WTC11 (cell line): Measurements from ENCODE around the gene UMAD1. TPM values are rescaled to one million over a fixed set of nuclear protein-coding genes. Genes with fewer than 3 reads are reported as not detected.
A peak's percentile ranks its signal among the peaks of the same experiment; 100 is the strongest.

Source experiments
- ATAC-seq: fragments of 200-7000 bp; cut with Tn5 transposase; 2 replicates; pipeline ENCODE4 v1.10.0; 2021; ENCODE audit warnings: mild to moderate bottlenecking, moderate library complexity
- Bru-seq: library from RNA; stranded (reverse); fragments of 400-500 nt; gene quantifications from one replicate; lab custom pipeline; 2021; lab: Mats Ljungman, UMichigan
- CTCF ChIA-PET: fragments of 300-600 bp; sonication (Branson Sonifier 250); formaldehyde crosslinking; loops from one replicate; lab custom pipeline; 2021; ENCODE audit warnings: antibody characterized with exemption; lab: Charles Lee
- POLR2A ChIA-PET: fragments of 350-600 bp; sonication (Branson Sonifier 250); formaldehyde crosslinking; loops from one replicate; lab custom pipeline; 2021; ENCODE audit warnings: antibody characterized with exemption; lab: Charles Lee
- DNase-seq: peaks from one replicate; pipeline ENCODE4 v3.0.0; 2021; ENCODE audit warnings: low spot score
- H3K27ac Mint-ChIP-seq: 2 replicates; pipeline ENCODE4 v1.8.0; 2021; ENCODE audit warnings: mixed read lengths
- H3K27me3 Mint-ChIP-seq: 2 replicates; pipeline ENCODE4 v1.8.0; 2021; ENCODE audit warnings: low read depth, mild to moderate bottlenecking, moderate library complexity, mixed read lengths
- H3K36me3 Mint-ChIP-seq: 2 replicates; pipeline ENCODE4 v1.8.0; 2021; ENCODE audit warnings: mixed read lengths
- H3K4me1 Mint-ChIP-seq: 2 replicates; pipeline ENCODE4 v1.8.0; 2022; ENCODE audit warnings: mixed read lengths
- H3K4me3 Mint-ChIP-seq: 2 replicates; pipeline ENCODE4 v1.8.0; 2021; ENCODE audit warnings: mild to moderate bottlenecking, moderate library complexity, mixed read lengths
- H3K9me3 Mint-ChIP-seq: 2 replicates; pipeline ENCODE4 v1.8.0; 2021; ENCODE audit warnings: mixed read lengths
- AFF4 ChIP-seq: sonication (generic); formaldehyde crosslinking; IDR thresholded peaks from 2 replicates; pipeline ENCODE4 v1.8.1; 2023; ENCODE audit warnings: mild to moderate bottlenecking, missing genetic modification reagents, borderline replicate concordance
- ERG ChIP-seq: fragments of 250-450 bp; sonication (Bioruptor Pico); IDR thresholded peaks from 2 replicates; pipeline ENCODE4 v1.8.0; 2021; ENCODE audit warnings: mild to moderate bottlenecking
- ESRRA ChIP-seq: sonication (generic); formaldehyde crosslinking; IDR thresholded peaks from 2 replicates; pipeline ENCODE4 v1.8.1; 2022; ENCODE audit warnings: mild to moderate bottlenecking, missing genetic modification reagents, borderline replicate concordance
- HMGA2 ChIP-seq: fragments of 250-450 bp; sonication (Bioruptor Pico); IDR thresholded peaks from 2 replicates; pipeline ENCODE4 v1.4.0; 2021; ENCODE audit warnings: mild to moderate bottlenecking, moderate library complexity
- SMAD4 ChIP-seq: sonication (generic); formaldehyde crosslinking; IDR thresholded peaks from 2 replicates; pipeline ENCODE4 v1.8.0; 2022; ENCODE audit warnings: mild to moderate bottlenecking, missing genetic modification reagents
- ZBTB21 ChIP-seq: sonication (generic); formaldehyde crosslinking; IDR thresholded peaks from 2 replicates; pipeline ENCODE4 v1.8.1; 2023; ENCODE audit warnings: mild to moderate bottlenecking, missing genetic modification reagents, borderline replicate concordance
- ZBTB43 ChIP-seq: sonication (generic); formaldehyde crosslinking; IDR thresholded peaks from 2 replicates; pipeline ENCODE4 v1.8.1; 2023; ENCODE audit warnings: mild to moderate bottlenecking, missing genetic modification reagents
- ZMAT4 ChIP-seq: fragments of 250-450 bp; sonication (Bioruptor Pico); IDR thresholded peaks from 2 replicates; pipeline ENCODE4 v1.9.0; 2021; ENCODE audit warnings: mild to moderate bottlenecking
- ZNF219 ChIP-seq: sonication (generic); formaldehyde crosslinking; IDR thresholded peaks from 2 replicates; pipeline ENCODE4 v1.8.0; 2023; ENCODE audit warnings: missing genetic modification reagents, mild to moderate bottlenecking, borderline replicate concordance
- ZNF317 ChIP-seq: sonication (generic); formaldehyde crosslinking; IDR thresholded peaks from 2 replicates; pipeline ENCODE4 v1.8.1; 2023; ENCODE audit warnings: low read depth, mild to moderate bottlenecking, moderate library complexity, missing genetic modification reagents, borderline replicate concordance
- ZNF396 ChIP-seq: fragments of 250-450 bp; sonication (Bioruptor Pico); IDR thresholded peaks from 2 replicates; pipeline ENCODE4 v1.8.0; 2021; ENCODE audit warnings: mild to moderate bottlenecking, moderate library complexity, borderline replicate concordance
- ZNF532 ChIP-seq: fragments of 250-450 bp; sonication (Bioruptor Pico); IDR thresholded peaks from 2 replicates; pipeline ENCODE4 v1.9.0; 2021; ENCODE audit warnings: mild to moderate bottlenecking, borderline replicate concordance
- ZNF671 ChIP-seq: fragments of 250-450 bp; sonication (Bioruptor Pico); IDR thresholded peaks from 2 replicates; pipeline ENCODE4 v1.8.0; 2021; ENCODE audit warnings: mild to moderate bottlenecking
- long read RNA-seq, 3 experiments: library from RNA in 1 of 3; library from capped mRNA in 1 of 3; library from polyadenylated mRNA in 1 of 3; unstranded in 2 of 3; stranded (forward) in 1 of 3; transcript quantifications; one replicate each; pipeline ENCODE4 v2.0.0, GENCODE V29; 2021
- total RNA-seq: library from RNA; stranded (reverse); gene quantifications from 3 replicates; pipeline ENCODE4 v1.2.3, GENCODE V29; 2021
- TF ChIP-seq, protein P1 (sequence below): sonication (generic); formaldehyde crosslinking; IDR thresholded peaks from 2 replicates; pipeline ENCODE4 v1.8.0; 2022; ENCODE audit warnings: missing genetic modification reagents
- TF ChIP-seq, protein P2 (sequence below): sonication (generic); formaldehyde crosslinking; IDR thresholded peaks from 2 replicates; pipeline ENCODE4 v1.8.0; 2022; ENCODE audit warnings: mild to moderate bottlenecking, missing genetic modification reagents
- TF ChIP-seq, protein P3 (sequence below): sonication (generic); formaldehyde crosslinking; conservative IDR thresholded peaks from 2 replicates; pipeline ENCODE4 v1.8.1; 2022; ENCODE audit warnings: mild to moderate bottlenecking, missing genetic modification reagents

The UMAD1 gene
- total RNA-seq, result 9.3 to 13.0 TPM (median 11.0 TPM) in 3 replicates
- percentile 67 among the genes with signal in this experiment for Bru-seq, nascent RNA
- long read RNA-seq, experiment 1, partial matches to known transcripts, result 8 of 56 reads
- long read RNA-seq, experiment 1, other reads (novel, unspliced or antisense), result 46 of 56 reads
- long read RNA-seq, experiment 2, partial matches to known transcripts, result 7 of 18 reads
- long read RNA-seq, experiment 2, other reads (novel, unspliced or antisense), result 9 of 18 reads
- long read RNA-seq, experiment 3, partial matches to known transcripts, result 4 of 25 reads
- long read RNA-seq, experiment 3, other reads (novel, unspliced or antisense), result 20 of 25 reads

DNA sequence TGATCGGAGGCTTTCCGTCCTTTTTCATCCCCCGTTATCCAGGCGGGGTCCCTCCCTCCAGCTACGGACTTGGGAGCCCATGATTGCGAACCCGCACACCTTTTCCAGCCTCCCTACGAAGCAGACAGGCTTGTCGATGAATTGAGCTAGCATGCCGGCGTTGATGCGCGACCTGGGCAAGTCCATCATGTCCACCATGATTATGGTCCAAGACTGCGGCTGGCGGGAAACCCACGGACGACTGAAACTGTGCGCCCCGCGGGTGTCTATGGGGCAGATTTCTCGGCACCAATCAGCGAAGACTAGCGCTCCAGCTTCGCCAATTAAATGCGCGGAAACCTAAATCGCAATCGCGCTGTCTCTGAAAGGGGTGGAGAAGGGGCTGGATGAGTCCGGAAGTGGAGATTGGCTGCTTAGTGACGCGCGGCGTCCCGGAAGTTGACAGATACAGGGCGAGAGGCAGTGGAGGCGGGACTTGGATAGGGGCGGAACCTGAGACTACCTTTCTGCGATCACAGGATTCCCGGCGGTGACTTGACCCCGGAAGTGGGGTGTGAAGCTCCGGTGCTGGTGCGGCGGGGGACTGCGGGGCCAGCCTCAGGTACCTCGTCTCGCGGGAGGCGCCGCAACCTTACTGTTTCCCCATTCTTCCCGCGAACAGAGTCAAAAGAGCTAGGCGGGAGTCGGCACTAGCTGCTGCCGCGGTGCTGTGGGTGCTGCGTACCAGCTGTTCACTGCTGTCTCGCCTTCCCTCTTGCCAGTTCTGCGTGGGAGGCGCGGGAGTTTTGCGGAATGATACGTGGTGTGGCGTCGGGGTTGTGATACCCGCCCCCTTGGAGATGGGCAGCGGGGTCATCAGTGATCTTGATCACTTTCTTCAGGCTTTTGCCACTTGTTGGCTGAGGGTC lies at the start of gene UMAD1:
Gene UMAD1, plus strand, starts transcription at position 532 of the 908 bp plus-strand sequence. CDS start 32,620 bp downstream, outside the sequence.
- peaks cover 13% of the 10 kb centered on the region for H3K36me3 Mint-ChIP-seq
- CTCF ChIA-PET, result interaction anchor here (0.5 to 1.8 kb wide), 9 partner anchors 10 to 656 kb away, joined by 3 to 7 read pairs (median 4); no protein-coding TSS in a partner anchor
- H3K4me3 Mint-ChIP-seq, result peak within 1 kb of the TSS; percentile 98
- TF ChIP-seq ESRRA (CRISPR knock-in tag) (no peak), ZNF671 (CRISPR knock-in tag) (no peak), ZNF396 (no peak), ZNF317 (no peak), ZBTB21 (no peak), ZNF532 (CRISPR knock-in tag) (no peak), ERG (no peak), HMGA2 (no peak), ZMAT4 (CRISPR knock-in tag) (no peak), ZNF219 (CRISPR knock-in tag) (no peak), AFF4 (CRISPR knock-in tag) (0 out of 2 replicates have a peak, but pooled peaks have one; percentile 35), SMAD4 (CRISPR knock-in tag) (no peak), ZBTB43 (peak; percentile 23; the same call in 1 of the 2 replicates)
- TF ChIP-seq, protein P1, sequence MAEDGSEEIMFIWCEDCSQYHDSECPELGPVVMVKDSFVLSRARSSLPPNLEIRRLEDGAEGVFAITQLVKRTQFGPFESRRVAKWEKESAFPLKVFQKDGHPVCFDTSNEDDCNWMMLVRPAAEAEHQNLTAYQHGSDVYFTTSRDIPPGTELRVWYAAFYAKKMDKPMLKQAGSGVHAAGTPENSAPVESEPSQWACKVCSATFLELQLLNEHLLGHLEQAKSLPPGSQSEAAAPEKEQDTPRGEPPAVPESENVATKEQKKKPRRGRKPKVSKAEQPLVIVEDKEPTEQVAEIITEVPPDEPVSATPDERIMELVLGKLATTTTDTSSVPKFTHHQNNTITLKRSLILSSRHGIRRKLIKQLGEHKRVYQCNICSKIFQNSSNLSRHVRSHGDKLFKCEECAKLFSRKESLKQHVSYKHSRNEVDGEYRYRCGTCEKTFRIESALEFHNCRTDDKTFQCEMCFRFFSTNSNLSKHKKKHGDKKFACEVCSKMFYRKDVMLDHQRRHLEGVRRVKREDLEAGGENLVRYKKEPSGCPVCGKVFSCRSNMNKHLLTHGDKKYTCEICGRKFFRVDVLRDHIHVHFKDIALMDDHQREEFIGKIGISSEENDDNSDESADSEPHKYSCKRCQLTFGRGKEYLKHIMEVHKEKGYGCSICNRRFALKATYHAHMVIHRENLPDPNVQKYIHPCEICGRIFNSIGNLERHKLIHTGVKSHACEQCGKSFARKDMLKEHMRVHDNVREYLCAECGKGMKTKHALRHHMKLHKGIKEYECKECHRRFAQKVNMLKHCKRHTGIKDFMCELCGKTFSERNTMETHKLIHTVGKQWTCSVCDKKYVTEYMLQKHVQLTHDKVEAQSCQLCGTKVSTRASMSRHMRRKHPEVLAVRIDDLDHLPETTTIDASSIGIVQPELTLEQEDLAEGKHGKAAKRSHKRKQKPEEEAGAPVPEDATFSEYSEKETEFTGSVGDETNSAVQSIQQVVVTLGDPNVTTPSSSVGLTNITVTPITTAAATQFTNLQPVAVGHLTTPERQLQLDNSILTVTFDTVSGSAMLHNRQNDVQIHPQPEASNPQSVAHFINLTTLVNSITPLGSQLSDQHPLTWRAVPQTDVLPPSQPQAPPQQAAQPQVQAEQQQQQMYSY, result no peak
- TF ChIP-seq, protein P2, sequence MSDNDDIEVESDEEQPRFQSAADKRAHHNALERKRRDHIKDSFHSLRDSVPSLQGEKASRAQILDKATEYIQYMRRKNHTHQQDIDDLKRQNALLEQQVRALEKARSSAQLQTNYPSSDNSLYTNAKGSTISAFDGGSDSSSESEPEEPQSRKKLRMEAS, result peak; percentile 47; the same call in 1 of the 2 replicates
- TF ChIP-seq, protein P3, sequence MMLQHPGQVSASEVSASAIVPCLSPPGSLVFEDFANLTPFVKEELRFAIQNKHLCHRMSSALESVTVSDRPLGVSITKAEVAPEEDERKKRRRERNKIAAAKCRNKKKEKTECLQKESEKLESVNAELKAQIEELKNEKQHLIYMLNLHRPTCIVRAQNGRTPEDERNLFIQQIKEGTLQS (CRISPR knock-in tag), result no peak

More for the DNA sequence above, at the start of gene UMAD1:
- H3K27me3 Mint-ChIP-seq, result no peaks in the 10 kb centered on the region
- peak; percentile 98 for ATAC-seq
- peaks cover under 1% of the 10 kb centered on the region; the same call in 1 of the 2 replicates for H3K9me3 Mint-ChIP-seq
- peak; percentile 98 for DNase-seq
- POLR2A ChIA-PET, result interaction anchor here (0.9 to 1.0 kb wide), 2 partner anchors 9 to 54 kb away, joined by 3 to 8 read pairs; no protein-coding TSS in a partner anchor
- H3K4me1 Mint-ChIP-seq, result peaks cover 32% of the 10 kb centered on the region
- peak within 1 kb of the TSS; percentile 99 for H3K27ac Mint-ChIP-seq
